ENCODE results near the gene ARAP1.

DNA sequence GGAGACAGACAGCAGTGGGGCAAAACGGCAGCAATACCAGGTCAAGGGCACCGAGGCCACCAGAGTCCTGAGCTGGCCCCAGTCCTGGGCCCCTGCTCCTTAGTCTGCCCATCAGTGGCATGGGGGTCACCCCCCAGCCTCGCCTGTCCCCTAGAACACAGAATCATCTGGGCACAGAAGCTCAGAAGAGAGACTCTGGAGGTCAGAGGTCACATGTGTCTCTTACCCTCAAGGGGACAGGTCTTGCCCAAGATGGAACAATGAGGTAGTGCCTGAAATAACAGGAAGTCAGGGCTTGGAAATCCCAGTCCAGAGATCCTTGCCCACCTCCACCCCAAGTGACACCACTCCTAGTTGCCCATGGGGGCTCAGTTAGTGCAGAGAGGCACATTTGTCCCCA, 98.6 kb downstream of the ARAP1 start:
- TF ChIP-seq, protein P1, sequence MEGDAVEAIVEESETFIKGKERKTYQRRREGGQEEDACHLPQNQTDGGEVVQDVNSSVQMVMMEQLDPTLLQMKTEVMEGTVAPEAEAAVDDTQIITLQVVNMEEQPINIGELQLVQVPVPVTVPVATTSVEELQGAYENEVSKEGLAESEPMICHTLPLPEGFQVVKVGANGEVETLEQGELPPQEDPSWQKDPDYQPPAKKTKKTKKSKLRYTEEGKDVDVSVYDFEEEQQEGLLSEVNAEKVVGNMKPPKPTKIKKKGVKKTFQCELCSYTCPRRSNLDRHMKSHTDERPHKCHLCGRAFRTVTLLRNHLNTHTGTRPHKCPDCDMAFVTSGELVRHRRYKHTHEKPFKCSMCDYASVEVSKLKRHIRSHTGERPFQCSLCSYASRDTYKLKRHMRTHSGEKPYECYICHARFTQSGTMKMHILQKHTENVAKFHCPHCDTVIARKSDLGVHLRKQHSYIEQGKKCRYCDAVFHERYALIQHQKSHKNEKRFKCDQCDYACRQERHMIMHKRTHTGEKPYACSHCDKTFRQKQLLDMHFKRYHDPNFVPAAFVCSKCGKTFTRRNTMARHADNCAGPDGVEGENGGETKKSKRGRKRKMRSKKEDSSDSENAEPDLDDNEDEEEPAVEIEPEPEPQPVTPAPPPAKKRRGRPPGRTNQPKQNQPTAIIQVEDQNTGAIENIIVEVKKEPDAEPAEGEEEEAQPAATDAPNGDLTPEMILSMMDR (IDR thresholded peaks at IDR 0.05; ENCODE audit: extremely low read depth in 1 of 2, insufficient read depth in 1 of 2, low read depth in 1 of 2, low read length in 2 of 2), result no peak
- TF ChIP-seq POLR2AphosphoS5 (IDR thresholded peaks at IDR 0.05; ENCODE audit: insufficient read depth, low read depth, low read length) (no peak), EZH2 (IDR thresholded peaks at IDR 0.05; ENCODE audit: borderline replicate concordance, low read depth, low read length, severe bottlenecking) (no peak), MYC (IDR thresholded peaks at IDR 0.05; ENCODE audit: low read depth, low read length) (no peak), POLR2A (IDR thresholded peaks at IDR 0.05; ENCODE audit: low read depth, low read length) (no peak), JUN (IDR thresholded peaks at IDR 0.05; ENCODE audit: borderline replicate concordance, insufficient read depth, insufficient read length, low read depth) (no peak)
